SK-N-SH treated with all-trans-retinoic acid at 6 μM for 48 hours (cell line): ENCODE data around the gene COL23A1.
A peak's percentile ranks its signal among the peaks of the same experiment; 100 is the strongest.

Experiments used
- ATAC-seq: fragments of 200-7000 bp; cut with Tn5 transposase; 3 replicates; pipeline ENCODE4 v1.9.1; 2020; ENCODE audit warnings: mild to moderate bottlenecking, moderate library complexity
- ARNTL ChIP-seq: fragments of 450-650 bp; formaldehyde crosslinking; IDR thresholded peaks from 2 replicates; pipeline ENCODE4 v1.5.0; 2020; ENCODE audit warnings: low read depth, mild to moderate bottlenecking, moderate library complexity, borderline replicate concordance
- CSRNP3 ChIP-seq: fragments of 250-450 bp; sonication (Bioruptor Pico); IDR thresholded peaks from 2 replicates; pipeline ENCODE4 v1.5.1; 2021; ENCODE audit warnings: mild to moderate bottlenecking, moderate library complexity
- ESRRG ChIP-seq: fragments of 250-450 bp; sonication (Bioruptor Pico); IDR thresholded peaks from 2 replicates; pipeline ENCODE4 v1.6.1; 2021; ENCODE audit warnings: mild to moderate bottlenecking
- GLIS3 ChIP-seq: fragments of 250-450 bp; sonication (Bioruptor Pico); IDR thresholded peaks from 2 replicates; pipeline ENCODE4 v1.5.0; 2020; ENCODE audit warnings: mild to moderate bottlenecking, moderate library complexity
- OSR1 ChIP-seq: fragments of 250-450 bp; sonication (Bioruptor Pico); IDR thresholded peaks from 2 replicates; pipeline ENCODE4 v1.8.0; 2022; ENCODE audit warnings: moderate library complexity, mild to moderate bottlenecking, inconsistent platforms
- PATZ1 ChIP-seq: fragments of 250-450 bp; sonication (Bioruptor Pico); IDR thresholded peaks from 2 replicates; pipeline ENCODE4 v1.8.0; 2020; ENCODE audit warnings: mild to moderate bottlenecking, moderate library complexity, borderline replicate concordance
- PPARA ChIP-seq: fragments of 250-450 bp; sonication (Bioruptor Pico); IDR thresholded peaks from 2 replicates; pipeline ENCODE4 v1.5.0; 2020; ENCODE audit warnings: mild to moderate bottlenecking, borderline replicate concordance
- SNAI2 ChIP-seq: fragments of 250-450 bp; sonication (Bioruptor Pico); IDR thresholded peaks from 2 replicates; pipeline ENCODE4 v1.5.0; 2020; ENCODE audit warnings: mild to moderate bottlenecking, moderate library complexity
- TCF4 ChIP-seq: fragments of 250-450 bp; sonication (Bioruptor Pico); IDR thresholded peaks from 2 replicates; pipeline ENCODE4 v1.8.0; 2021; ENCODE audit warnings: mild to moderate bottlenecking, moderate library complexity, borderline replicate concordance
- TOX ChIP-seq: fragments of 250-450 bp; sonication (Bioruptor Pico); IDR thresholded peaks from 2 replicates; pipeline ENCODE4 v1.8.0; 2021; ENCODE audit warnings: mild to moderate bottlenecking, moderate library complexity, borderline replicate concordance
- TSHZ2 ChIP-seq: fragments of 250-450 bp; sonication (Bioruptor Pico); IDR thresholded peaks from 2 replicates; pipeline ENCODE4 v1.5.0; 2020; ENCODE audit warnings: mild to moderate bottlenecking, moderate library complexity
- ZNF565 ChIP-seq: fragments of 450-650 bp; formaldehyde crosslinking; conservative IDR thresholded peaks from 2 replicates; pipeline ENCODE4 v1.5.0; 2020; ENCODE audit warnings: low read depth, mild to moderate bottlenecking, moderate library complexity
- ZNF70 ChIP-seq: fragments of 450-650 bp; formaldehyde crosslinking; IDR thresholded peaks from 2 replicates; pipeline ENCODE4 v1.5.0; 2020; ENCODE audit warnings: mild to moderate bottlenecking, moderate library complexity
- ZNF8 ChIP-seq: fragments of 450-650 bp; formaldehyde crosslinking; IDR thresholded peaks from 2 replicates; pipeline ENCODE4 v1.5.0; 2020; ENCODE audit warnings: mild to moderate bottlenecking, moderate library complexity

COL23A1 gene

GRCh38 chr5:178454303-178454702 is 135.9 kb downstream of the COL23A1 start (continued):
- TF ChIP-seq PATZ1 (CRISPR knock-in tag) (no peak), ZNF70 (CRISPR knock-in tag) (no peak), ZNF8 (CRISPR knock-in tag) (no peak), ESRRG (no peak)

- TF ChIP-seq OSR1 (CRISPR knock-in tag) (no peak), ZNF70 (CRISPR knock-in tag) (no peak), SNAI2 (CRISPR knock-in tag) (no peak)
- ATAC-seq: no peak
These were observed 137.0 kb downstream of the COL23A1 start for GRCh38 chr5:178453224-178453623.

GRCh38 chr5:178450121-178451028 is 139.8 kb downstream of the COL23A1 start:
- TF ChIP-seq ARNTL (CRISPR knock-in tag) (no peak), TOX (CRISPR knock-in tag) (no peak), TSHZ2 (CRISPR knock-in tag) (no peak), GLIS3 (CRISPR knock-in tag) (no peak)
- ATAC-seq: no peak

- TF ChIP-seq PPARA (CRISPR knock-in tag): no peak
- TF ChIP-seq TCF4: peak; percentile 81; the same call in 1 of the 2 replicates
- TF ChIP-seq TSHZ2 (CRISPR knock-in tag): 0 out of 2 replicates have a peak, but pooled peaks have one; percentile 74
- ATAC-seq: peak; percentile 48; the same call in 1 of the 3 replicates
These were observed 140.8 kb downstream of the COL23A1 start for GRCh38 chr5:178449163-178450070.

- no peak for ATAC-seq
- TF ChIP-seq ZNF565 (CRISPR knock-in tag) (no peak), CSRNP3 (CRISPR knock-in tag) (no peak), ESRRG (no peak), GLIS3 (CRISPR knock-in tag) (no peak)
These were observed 144.7 kb downstream of the COL23A1 start for GRCh38 chr5:178445534-178445933.
